K562 treated with DMSO at 1 percent for 24 hours (cell line): ENCODE results near the gene SIRPD. TPM values are rescaled to one million over a fixed set of nuclear protein-coding genes. Genes with fewer than 3 reads are reported as not detected.

ENCODE experiments used
- total RNA-seq: library from RNA; unstranded; fragments of 300-600 nt; gene quantifications from 2 replicates; pipeline ENCODE4 v1.2.3, GENCODE V29; 2022; ENCODE audit warnings: low read depth; ENCODE audit not compliant: insufficient read depth

The SIRPD gene
- total RNA-seq: not detected in 2 replicates

DNA sequence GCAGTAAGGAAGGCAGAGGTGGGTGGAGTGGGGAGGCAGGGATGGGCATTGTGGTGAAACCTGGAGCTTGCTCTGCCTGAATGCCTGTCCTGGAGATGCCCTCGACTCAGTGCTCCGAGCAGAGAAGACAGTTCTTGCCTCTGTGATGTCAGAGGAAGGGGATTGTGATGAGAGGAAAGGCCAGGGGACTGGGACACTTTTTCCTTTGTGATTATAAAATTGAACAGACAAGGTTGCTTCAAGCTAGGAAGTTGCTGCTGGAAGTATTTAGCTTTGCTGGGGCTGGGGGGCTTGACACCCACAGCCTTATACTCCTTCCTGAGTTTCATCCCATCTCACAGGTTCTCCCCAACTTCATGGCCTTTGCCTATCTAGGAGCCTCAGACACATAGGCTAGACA is at the start of gene SIRPD:
Gene SIRPD (minus strand): TSS at position 101 of the 400 bp plus-strand sequence. CDS start 52 bp downstream, at position 49.

GRCh38 chr20:1491281-1491840 is 66.1 kb downstream of the SIRPD start, which contains the start of gene SIRPB2:
TSS of gene SIRPB2 (minus strand) at chr20:1491420. CDS start at chr20:1491359, 61 bp downstream.

Other genes with a start within 250 kb of the SIRPD start
- gene SDCBP2, start 228.6 kb downstream of the SIRPD start, total RNA-seq: 3.0 TPM in 2 replicates
- 190 and 198 TPM in 2 replicates for gene FKBP1A, start 164.7 kb downstream of the SIRPD start, total RNA-seq
- 68.5 and 69.0 TPM in 2 replicates for gene NSFL1C, start 90.9 kb downstream of the SIRPD start, total RNA-seq
- gene SIRPB2, start 66.3 kb downstream of the SIRPD start, total RNA-seq: not detected in 2 replicates
- gene SIRPB1, start 62.3 kb upstream of the SIRPD start, total RNA-seq: not detected in 2 replicates
- gene SIRPG, start 100.1 kb upstream of the SIRPD start, total RNA-seq: not detected in 2 replicates